GM20431 (cell line): ENCODE measurements around the gene RNF128.
"Not testable (repeated sequence)": the region's sequence is repeated elsewhere in the genome, so short reads cannot be mapped to it uniquely, and the experiment has no call there.

Experiments used
- in situ Hi-C: fragments of 300-500 bp; cut with MseI, MboI; formaldehyde crosslinking; loops from one replicate; pipeline ENCODE4 v1.15.0; 2020; ENCODE audit warnings: low sequenced_read_pairs; ENCODE audit not compliant: unreplicated experiment

Gene RNF128

DNA sequence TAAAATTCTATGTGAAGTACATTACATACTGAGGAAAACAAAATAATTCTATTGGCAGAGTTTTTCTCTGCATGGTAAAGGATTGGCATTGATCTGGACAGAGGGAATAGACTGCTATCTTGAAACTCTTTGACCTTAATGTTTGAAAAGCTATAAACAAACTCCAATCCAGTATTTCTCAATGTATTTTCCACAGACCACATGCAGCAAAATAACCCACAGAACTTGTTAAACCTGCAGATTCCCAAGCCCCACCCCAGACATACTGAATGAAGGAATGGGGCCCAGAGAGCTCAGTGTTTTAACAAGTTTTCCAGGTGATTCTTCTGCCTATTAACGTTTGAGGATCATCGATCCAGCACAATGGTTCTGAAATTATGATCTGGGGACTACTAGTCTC is 15.7 kb downstream of the RNF128 start:
- in situ Hi-C loops, result no loop called here

GRCh38 chrX:106742805-106743204 is 16.3 kb downstream of the RNF128 start:
- in situ Hi-C loops, result no loop called here

DNA sequence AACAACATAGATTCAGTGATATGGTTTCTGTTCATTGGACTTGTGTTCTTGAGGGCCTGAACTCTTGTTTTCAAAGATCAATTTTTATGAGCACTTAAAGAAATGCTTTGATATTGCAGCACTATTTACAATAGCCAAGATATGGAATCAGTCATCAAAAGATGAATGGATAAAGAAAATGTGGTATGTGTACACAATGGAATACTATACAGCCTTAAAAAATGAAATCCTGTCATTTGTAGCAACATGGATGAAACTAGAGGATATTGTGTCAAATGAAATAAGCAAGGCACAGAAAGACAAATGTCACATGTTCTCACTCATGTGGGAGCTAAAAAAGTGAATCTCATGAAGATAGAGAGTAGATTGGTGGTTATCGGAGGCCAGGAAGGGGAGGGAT is 21.9 kb downstream of the RNF128 start:
- in situ Hi-C loops, result no loop called here

DNA sequence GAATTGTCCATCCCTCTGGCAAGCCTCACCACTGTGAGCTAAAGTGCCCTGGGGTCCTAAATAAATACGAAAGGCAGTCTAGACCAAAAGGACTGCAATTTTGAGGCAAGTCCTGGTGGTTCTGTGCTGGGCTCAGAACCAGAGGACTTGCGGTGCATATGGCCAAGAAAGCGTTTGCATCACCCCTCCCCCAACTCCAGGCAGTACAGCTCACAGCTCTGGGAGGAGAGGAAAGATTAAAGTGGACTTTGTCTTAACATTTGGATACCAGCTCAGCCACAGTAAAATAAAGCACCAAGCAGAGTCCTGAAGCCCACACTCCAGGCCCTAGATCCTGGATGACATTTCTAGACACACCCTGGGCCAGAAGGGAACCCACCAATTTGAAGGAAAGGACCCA is 24.9 kb downstream of the RNF128 start:
- in situ Hi-C loops, result no loop called here

DNA sequence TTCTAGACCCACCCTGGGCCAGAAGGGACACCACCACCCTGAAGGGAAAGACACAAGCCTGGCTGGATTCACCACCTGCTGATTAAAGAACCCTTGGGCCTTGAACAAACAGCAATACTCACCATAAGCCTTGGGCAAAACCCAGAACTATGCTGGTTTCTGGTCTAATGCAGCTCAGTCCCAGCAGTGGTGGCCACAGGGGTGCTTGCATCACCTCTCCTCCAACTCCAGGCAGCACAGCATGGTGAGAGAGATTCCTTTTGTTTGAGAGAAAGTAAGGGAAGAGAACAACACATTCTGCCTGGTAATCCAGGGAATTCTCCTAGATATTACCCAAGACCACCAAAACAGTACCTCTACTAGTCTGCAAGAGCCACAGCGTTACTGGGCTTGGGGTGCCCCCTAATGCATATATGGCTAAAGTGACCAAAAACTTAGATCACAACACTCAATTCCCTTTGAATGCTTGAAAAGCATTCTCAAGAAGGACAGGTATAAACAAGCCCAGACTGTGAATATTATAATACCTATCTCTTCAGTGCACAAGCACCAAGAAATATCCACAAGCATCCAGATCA is 25.7 kb downstream of the RNF128 start:
- in situ Hi-C loops, result no loop called here

DNA sequence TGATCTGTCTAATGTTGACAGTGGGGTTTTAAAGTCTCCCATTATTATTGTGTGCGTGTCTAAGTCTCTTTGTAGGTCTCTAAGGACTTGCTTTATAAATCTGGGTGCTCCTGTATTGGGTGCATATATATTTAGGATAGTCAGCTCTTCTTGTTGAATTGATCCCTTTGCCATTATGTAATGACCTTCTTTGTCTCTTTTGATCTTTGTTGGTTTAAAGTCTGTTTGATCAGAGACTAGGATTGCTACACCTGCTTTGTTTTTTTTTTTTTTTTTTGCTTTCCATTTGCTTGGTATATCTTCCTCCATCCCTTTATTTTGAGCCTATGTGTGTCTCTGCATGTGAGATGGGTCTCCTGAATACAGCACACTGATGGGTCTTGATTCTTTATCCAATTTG is 42.8 kb downstream of the RNF128 start:
- in situ Hi-C loops, result not testable (repeated sequence)

DNA sequence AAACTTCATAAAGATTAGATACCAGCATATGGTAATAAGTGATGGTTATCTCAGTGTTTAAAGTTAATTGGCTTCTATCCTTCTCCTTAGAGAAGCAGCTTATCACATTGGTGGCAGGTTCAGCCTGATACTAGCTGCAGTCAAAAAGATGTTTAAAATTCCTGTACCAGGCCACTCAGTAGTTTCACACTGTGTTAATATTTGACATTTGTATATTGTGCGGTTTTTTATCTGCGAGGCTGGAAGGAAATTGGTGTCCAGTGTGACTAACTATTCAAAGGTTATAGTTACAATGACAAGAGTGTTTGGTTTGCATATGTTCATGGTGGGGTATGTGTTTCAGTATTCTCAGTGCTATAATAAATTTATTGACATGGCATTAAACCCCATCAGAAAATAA is 48.5 kb downstream of the RNF128 start:
- in situ Hi-C loops, result loop anchor here (25.0 kb wide), 1 partner anchor 288 kb away; no protein-coding TSS in a partner anchor

DNA sequence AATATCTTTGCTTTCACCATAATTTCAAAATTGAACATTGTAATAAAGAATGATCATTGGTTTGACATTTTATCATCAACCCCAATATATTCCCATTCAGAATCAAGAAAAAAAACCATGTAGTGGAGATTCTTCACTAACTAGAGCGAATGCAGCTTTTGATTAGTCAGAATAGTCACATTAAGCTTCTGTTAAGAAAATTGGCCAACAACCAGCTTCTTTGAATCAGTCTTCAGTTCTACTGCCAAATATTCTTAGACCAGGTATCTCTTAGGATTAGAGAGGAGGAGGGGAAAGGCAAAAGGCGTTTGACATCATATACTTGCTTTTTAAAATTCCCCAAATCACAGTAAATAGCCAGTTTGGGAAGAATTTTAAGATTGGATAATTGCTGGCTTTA is 53.8 kb downstream of the RNF128 start:
- in situ Hi-C loops, result loop anchor here (25.0 kb wide), 1 partner anchor 293 kb away; no protein-coding TSS in a partner anchor

- in situ Hi-C loops, result loop anchor here (25.0 kb wide), 1 partner anchor 294 kb away; no protein-coding TSS in a partner anchor
Observed at GRCh38 chrX:106780664-106781377, 54.3 kb downstream of the RNF128 start.

DNA sequence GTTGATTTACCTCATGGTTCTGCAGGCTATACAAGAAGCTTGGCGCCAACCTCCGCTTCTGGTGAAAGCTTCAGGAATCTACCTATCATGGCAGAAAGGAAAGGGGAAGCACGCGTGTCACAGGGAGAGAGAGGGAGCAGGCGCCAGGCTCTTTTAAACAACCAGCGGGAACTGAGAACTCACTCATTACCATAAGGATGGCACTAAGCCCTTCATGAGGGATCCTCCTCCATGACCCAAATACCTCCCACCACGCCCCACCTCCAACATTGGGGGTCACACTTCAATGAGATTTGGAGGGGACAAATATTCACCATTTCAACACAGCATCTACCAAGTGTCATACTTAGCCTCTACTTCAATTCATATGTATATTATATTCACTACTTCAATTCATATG is 57.2 kb downstream of the RNF128 start:
- in situ Hi-C loops, result loop anchor here (25.0 kb wide), 1 partner anchor 296 kb away; no protein-coding TSS in a partner anchor

- in situ Hi-C loops, result loop anchor here (25.0 kb wide), 1 partner anchor 304 kb away; no protein-coding TSS in a partner anchor
Observed at GRCh38 chrX:106791495-106791894, 65.0 kb downstream of the RNF128 start.

GRCh38 chrX:106802063-106802387 is 75.5 kb downstream of the RNF128 start:
- in situ Hi-C loops, result no loop called here

DNA sequence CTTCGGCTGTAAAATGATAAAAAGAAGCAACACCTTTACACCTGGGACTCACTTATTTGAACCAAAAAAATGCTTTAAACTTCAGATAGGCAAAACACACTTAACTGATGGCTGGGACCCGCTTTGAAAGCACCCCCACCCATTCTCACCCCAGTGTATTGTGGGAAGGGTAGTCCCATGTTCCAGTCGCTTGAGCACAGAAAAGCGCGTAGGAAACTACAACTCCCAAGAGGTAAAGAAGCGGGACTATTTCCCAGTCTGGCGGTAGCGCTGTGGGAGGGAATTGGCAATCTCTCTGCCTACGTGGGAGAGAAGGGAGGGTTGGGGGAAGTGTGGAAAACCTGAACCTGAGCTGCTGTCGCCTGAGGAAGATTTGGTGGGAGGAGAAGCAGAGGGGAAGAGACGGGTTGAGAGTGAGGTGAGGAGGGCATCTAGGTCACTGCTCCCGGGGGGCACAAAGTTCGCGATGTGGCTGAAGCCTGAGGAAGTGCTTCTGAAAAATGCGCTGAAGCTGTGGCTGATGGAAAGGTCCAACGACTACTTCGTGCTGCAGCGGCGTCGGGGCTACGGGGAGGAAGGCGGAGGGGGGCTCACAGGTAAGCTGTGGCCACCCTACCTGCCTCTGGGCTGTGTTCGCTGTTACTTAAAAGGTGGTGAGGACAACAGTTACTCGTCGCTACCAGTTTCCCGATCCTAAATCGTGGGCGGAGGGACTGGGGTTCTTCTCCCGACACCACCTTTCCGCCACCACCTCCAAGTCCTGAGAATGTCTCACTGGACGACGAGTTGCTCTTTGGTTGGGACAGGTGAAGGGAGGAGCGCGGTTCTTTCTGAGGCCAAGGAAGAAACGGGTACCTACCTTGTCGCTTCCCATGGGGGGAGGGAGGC is 76.1 kb downstream of the RNF128 start, which contains the start of gene TBC1D8B:
Gene TBC1D8B, plus strand, starts transcription at position 286 of the 888 bp plus-strand sequence. Its CDS starts 181 bp downstream, at position 467.
- in situ Hi-C loops, result no loop called here

DNA sequence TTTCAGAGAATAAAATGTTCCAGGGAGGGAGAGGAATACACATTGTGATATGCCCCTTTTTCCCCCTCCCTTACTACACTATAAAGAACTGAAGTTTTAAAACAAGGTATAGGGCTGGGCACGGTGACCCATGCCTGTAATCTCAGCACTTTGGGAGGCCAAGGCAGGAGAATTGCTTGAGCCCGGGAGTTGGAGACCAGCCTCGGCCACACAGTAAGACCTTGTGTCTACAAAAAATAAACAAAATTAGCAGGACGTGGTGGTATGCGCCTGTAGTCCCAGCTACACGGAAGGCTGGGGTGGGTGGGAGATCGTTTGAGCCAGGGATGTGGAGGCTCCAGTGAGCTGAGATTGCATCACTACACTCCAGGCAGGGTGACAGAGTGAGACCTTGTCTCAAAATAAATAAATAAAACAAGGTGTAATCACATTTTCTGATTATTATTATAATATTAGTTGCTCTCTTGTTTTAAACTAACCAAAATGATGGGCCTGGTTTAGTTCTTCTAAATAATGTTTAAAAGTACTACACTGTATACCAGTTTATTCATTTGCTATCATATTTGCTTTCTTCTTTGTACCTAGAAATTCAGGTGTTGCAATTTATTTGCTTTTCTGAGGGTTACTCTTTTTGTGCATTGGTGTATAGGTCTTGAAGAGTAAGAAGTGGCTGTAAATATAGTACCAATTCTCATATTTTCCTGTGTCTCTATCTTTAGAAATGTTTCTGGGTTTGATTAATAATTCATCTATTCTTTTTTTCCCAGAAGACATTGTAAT is 84.8 kb downstream of the RNF128 start:
- in situ Hi-C loops, result no loop called here

- in situ Hi-C loops, result not testable (repeated sequence)
Observed at GRCh38 chrX:106812930-106813329, 86.4 kb downstream of the RNF128 start.

GRCh38 chrX:106814093-106814492 is 87.6 kb downstream of the RNF128 start:
- in situ Hi-C loops, result not testable (repeated sequence)
